Large intestine (tissue), 3 donors: Measurements from ENCODE around the gene ASTN2. TPM values are rescaled to one million over a fixed set of nuclear protein-coding genes. Genes with fewer than 3 reads are reported as not detected.

Experiments
- DNase-seq, 2 donors: peaks; one replicate each; pipeline versions ENCODE4 v3.0.0 to v3.0.0-alpha.2; 2013
- H3K27ac ChIP-seq: one replicate; pipeline ENCODE4 v1.5.1; 2013; ENCODE audit warnings: low read length
- H3K27me3 ChIP-seq: 2 replicates; pipeline ENCODE4 v1.6.1; 2013; ENCODE audit warnings: low read length; ENCODE audit not compliant: control insufficient read depth, insufficient read depth
- H3K36me3 ChIP-seq: 2 replicates; pipeline ENCODE4 v1.6.1; 2013; ENCODE audit warnings: low read length; ENCODE audit not compliant: control insufficient read depth, insufficient read depth
- H3K4me1 ChIP-seq: one replicate; pipeline ENCODE4 v1.6.1; 2013; ENCODE audit warnings: low read length; ENCODE audit not compliant: control insufficient read depth, insufficient read depth
- H3K4me3 ChIP-seq: one replicate; pipeline ENCODE4 v1.5.1; 2013; ENCODE audit warnings: low read length
- H3K9me3 ChIP-seq: one replicate; pipeline ENCODE4 v1.6.1; 2013; ENCODE audit warnings: mild to moderate bottlenecking, low read depth, low read length, moderate library complexity; ENCODE audit not compliant: control insufficient read depth
- WGBS: methylation state at CpG from one replicate; pipeline ENCODE4 v1.1.5; 2013; ENCODE audit warnings: low lambda C conversion rate; ENCODE audit not compliant: insufficient coverage; 5-methylcytosine and 5-hydroxymethylcytosine counted together
- polyA plus RNA-seq: library from polyadenylated mRNA; unstranded; fragments of 120-200 nt; gene quantifications from one replicate; pipeline ENCODE4 v1.2.1, GENCODE V29; 2013

Gene ASTN2
- polyA plus RNA-seq, 1 donor: 11.4 TPM

DNA sequence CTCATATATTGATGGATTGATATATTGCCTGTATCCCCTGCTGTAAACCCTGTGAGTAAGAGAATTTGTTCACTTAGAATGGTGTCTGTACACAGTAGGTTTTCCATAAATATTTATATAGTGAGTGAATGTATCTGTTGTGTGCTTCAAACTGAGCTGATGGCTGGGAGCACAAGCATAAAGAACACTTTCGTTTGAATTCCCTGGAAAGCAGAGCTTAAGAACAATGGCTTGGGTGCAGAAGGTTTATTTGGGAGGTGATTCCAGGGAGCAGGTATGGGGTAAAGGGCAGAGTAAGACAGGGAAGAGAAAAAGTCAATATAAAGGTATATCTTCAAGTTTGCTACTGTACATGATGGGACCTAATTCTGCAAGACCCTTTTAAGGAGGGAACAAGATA, 918.7 kb downstream of the ASTN2 start:
- Histone ChIP-seq H3K4me3 (no peak overlapping the region), H3K9me3 (no peaks in the 10 kb centered on the region), H3K4me1 (peaks cover 8% of the 10 kb centered on the region), H3K27ac (no peak overlapping the region), H3K36me3 (no peaks in the 10 kb centered on the region), H3K27me3 (no peaks in the 10 kb centered on the region)
- no peak for DNase-seq
- WGBS: no CpG with 5 or more reads among the region's 1 CpG

GRCh38 chr9:116495725-116496124, 919.1 kb downstream of the ASTN2 start:
- Histone ChIP-seq H3K27me3 (no peaks in the 10 kb centered on the region), H3K4me3 (no peak overlapping the region), H3K4me1 (peaks cover 8% of the 10 kb centered on the region), H3K36me3 (no peaks in the 10 kb centered on the region), H3K27ac (no peak overlapping the region), H3K9me3 (no peaks in the 10 kb centered on the region)
- no peak for DNase-seq
- 52% methylated on average over 2 of the region's 6 CpGs for WGBS

DNA sequence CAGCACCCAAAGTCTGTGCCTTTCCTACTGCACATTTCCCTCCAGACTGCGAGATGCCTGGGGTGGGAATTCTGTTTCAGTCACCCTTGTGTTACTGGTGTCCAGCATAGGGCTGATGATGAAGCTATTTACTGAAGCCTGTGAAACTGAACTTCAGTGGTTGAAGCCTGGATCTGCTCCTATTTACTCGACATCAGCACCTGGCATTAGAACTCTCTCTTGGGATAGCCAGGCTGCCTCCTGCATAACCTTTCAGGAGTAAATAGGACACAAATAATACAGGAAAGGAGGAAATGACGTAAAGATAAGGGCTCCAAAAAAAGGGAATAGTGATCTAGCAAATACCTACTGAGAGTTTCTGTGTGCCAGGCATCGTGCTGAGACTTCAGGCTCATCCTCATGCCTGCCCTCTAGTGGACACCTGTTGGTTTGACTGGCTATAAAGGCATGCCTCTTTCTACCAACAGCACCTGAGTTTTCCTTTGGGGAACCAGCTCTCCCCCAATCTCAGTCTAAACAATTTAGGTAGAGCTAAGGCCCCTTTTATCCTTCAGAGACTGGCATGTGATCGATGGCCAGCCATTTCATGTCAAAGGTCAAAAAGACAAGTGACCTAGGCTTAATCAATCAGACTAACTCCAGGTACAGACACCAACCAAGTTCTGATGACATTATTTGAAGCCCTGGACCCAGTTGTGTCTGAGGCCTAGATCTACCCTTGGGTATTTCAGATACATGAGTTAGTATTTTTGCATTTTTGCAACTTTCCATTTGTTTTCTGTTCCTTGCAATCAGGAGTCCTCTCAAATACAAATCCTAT, 919.8 kb downstream of the ASTN2 start:
- Histone ChIP-seq H3K4me1 (peaks cover 2% of the 10 kb centered on the region), H3K27me3 (no peaks in the 10 kb centered on the region), H3K4me3 (no peak overlapping the region), H3K36me3 (no peaks in the 10 kb centered on the region), H3K9me3 (no peaks in the 10 kb centered on the region), H3K27ac (no peak overlapping the region)
- 100% methylated on average over 1 of the region's 5 CpGs for WGBS
- peak in 1 of 2 donors; percentile 26 for DNase-seq

- no peak overlapping the region for H3K4me3 ChIP-seq
- no peaks in the 10 kb centered on the region for H3K36me3 ChIP-seq
- H3K9me3 ChIP-seq: no peaks in the 10 kb centered on the region
- 100% methylated on average over 2 of the region's 8 CpGs for WGBS
- H3K27ac ChIP-seq: no peak overlapping the region
- no peaks in the 10 kb centered on the region for H3K4me1 ChIP-seq
- H3K27me3 ChIP-seq: no peaks in the 10 kb centered on the region
- DNase-seq: no peak
Observed at GRCh38 chr9:116493183-116493860, 921.5 kb downstream of the ASTN2 start.

- DNase-seq: no peak
- H3K36me3 ChIP-seq: no peaks in the 10 kb centered on the region
- no peaks in the 10 kb centered on the region for H3K9me3 ChIP-seq
- no peaks in the 10 kb centered on the region for H3K27me3 ChIP-seq
- H3K4me1 ChIP-seq: no peaks in the 10 kb centered on the region
- H3K4me3 ChIP-seq: no peak overlapping the region
- no peak overlapping the region for H3K27ac ChIP-seq
Observed at GRCh38 chr9:116491659-116492058, 923.2 kb downstream of the ASTN2 start.

GRCh38 chr9:116491219-116491618, 923.6 kb downstream of the ASTN2 start:
- no peaks in the 10 kb centered on the region for H3K9me3 ChIP-seq
- WGBS: 80% methylated on average over 1 of the region's 1 CpG
- no peak overlapping the region for H3K27ac ChIP-seq
- H3K36me3 ChIP-seq: no peaks in the 10 kb centered on the region
- no peaks in the 10 kb centered on the region for H3K4me1 ChIP-seq
- DNase-seq: no peak
- H3K4me3 ChIP-seq: no peak overlapping the region
- H3K27me3 ChIP-seq: no peaks in the 10 kb centered on the region

GRCh38 chr9:116490321-116490720, 924.5 kb downstream of the ASTN2 start:
- H3K27ac ChIP-seq: no peak overlapping the region
- H3K4me3 ChIP-seq: no peak overlapping the region
- H3K4me1 ChIP-seq: no peaks in the 10 kb centered on the region
- no peaks in the 10 kb centered on the region for H3K9me3 ChIP-seq
- no peak for DNase-seq
- WGBS: no CpG with 5 or more reads among the region's 1 CpG
- H3K27me3 ChIP-seq: no peaks in the 10 kb centered on the region
- no peaks in the 10 kb centered on the region for H3K36me3 ChIP-seq

GRCh38 chr9:116488373-116488772, 926.5 kb downstream of the ASTN2 start:
- Histone ChIP-seq H3K27ac (no peak overlapping the region), H3K4me1 (no peaks in the 10 kb centered on the region), H3K9me3 (no peaks in the 10 kb centered on the region), H3K27me3 (no peaks in the 10 kb centered on the region), H3K36me3 (peaks cover 2% of the 10 kb centered on the region), H3K4me3 (no peak overlapping the region)
- no peak for DNase-seq
- WGBS: 100% methylated on average over 1 of the region's 1 CpG

- Histone ChIP-seq H3K36me3 (peaks cover 2% of the 10 kb centered on the region), H3K27ac (no peak overlapping the region), H3K4me1 (no peaks in the 10 kb centered on the region), H3K4me3 (no peak overlapping the region), H3K27me3 (no peaks in the 10 kb centered on the region), H3K9me3 (no peaks in the 10 kb centered on the region)
- 80% methylated on average over 2 of the region's 8 CpGs for WGBS
- no peak for DNase-seq
Observed at GRCh38 chr9:116484492-116485061, 930.3 kb downstream of the ASTN2 start.

DNA sequence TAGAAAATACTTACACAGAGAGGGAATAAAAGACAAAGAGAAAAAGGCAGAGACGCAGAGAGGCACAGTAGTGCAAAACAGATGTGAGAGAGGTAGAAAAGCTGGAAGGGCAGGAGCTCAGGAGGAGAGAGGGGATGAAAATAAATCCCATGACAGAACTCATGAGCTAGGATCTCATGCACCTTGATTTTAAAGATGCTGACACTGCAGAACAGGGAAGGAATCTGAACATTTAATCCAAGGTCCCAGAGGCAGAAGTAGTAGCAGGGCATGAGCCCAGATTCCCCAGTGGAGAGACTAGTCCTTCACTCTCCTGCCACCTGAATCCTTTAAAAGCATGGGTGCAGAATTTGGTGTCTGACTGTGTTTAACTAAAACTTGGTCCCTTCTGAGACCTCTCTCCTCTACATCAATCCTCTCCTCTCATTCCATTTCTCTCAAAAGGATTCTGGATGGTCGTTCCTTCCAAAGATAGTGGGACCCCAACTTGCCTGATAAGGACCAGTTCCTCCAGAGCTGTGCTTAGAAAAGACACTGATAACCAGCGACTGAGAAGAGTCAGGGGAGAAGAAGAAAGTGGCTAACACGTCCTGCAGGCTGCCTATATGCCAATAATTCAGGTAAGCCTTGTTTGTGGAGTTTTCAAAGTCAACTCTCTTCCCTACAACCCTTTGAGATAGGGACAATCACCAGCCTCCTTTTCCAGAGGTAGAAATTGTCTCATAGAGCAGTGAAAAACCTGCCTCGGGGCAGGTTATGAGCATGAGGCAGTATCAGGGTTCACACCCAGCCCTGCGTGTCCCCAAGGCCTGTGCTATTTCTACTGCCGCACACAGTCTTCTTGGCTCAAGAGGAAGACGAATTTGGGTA, 931.0 kb downstream of the ASTN2 start:
- WGBS: 50% methylated on average over 1 of the region's 8 CpGs
- no peaks in the 10 kb centered on the region for H3K27me3 ChIP-seq
- peaks cover 2% of the 10 kb centered on the region for H3K36me3 ChIP-seq
- no peaks in the 10 kb centered on the region for H3K9me3 ChIP-seq
- DNase-seq: no peak
- no peak overlapping the region for H3K4me3 ChIP-seq
- no peaks in the 10 kb centered on the region for H3K4me1 ChIP-seq
- H3K27ac ChIP-seq: no peak overlapping the region
